Measurements from ENCODE around the gene ACP4.

The ACP4 gene

GRCh38 chr19:50820549-50821247, 30.5 kb downstream of the ACP4 start:
- TF ChIP-seq NFIC (IDR thresholded peaks at IDR 0.05) (no peak), TCF12 (IDR thresholded peaks at IDR 0.05; ENCODE audit: low read depth) (no peak), TEAD4 (IDR thresholded peaks at IDR 0.05) (no peak)

GRCh38 chr19:50821248-50821612, 31.0 kb downstream of the ACP4 start:
- TF ChIP-seq CEBPB (IDR thresholded peaks at IDR 0.05), result no peak
- no peak for TF ChIP-seq MAX (IDR thresholded peaks at IDR 0.05)
- no peak for TF ChIP-seq ZBTB7A (IDR thresholded peaks at IDR 0.05; ENCODE audit: low read depth)
- no peak for TF ChIP-seq EGR1 (IDR thresholded peaks at IDR 0.05)
- TF ChIP-seq TCF12 (IDR thresholded peaks at IDR 0.05; ENCODE audit: low read depth), result no peak
- no peak for TF ChIP-seq USF1 (IDR thresholded peaks at IDR 0.05)
- TF ChIP-seq EP300 (IDR thresholded peaks at IDR 0.05; ENCODE audit: borderline replicate concordance), result no peak
- TF ChIP-seq FOXM1 (IDR thresholded peaks at IDR 0.05; ENCODE audit: borderline replicate concordance, low read depth), result no peak
- no peak for TF ChIP-seq TEAD4 (IDR thresholded peaks at IDR 0.05)
- TF ChIP-seq REST (IDR thresholded peaks at IDR 0.05; ENCODE audit: low read depth), result no peak
- no peak for TF ChIP-seq RAD21 (IDR thresholded peaks at IDR 0.05; ENCODE audit: low read depth)
- no peak for TF ChIP-seq YY1 (IDR thresholded peaks at IDR 0.05; ENCODE audit: low read depth)
- no peak for TF ChIP-seq CREB1 (IDR thresholded peaks at IDR 0.05; ENCODE audit: low read depth)

DNA sequence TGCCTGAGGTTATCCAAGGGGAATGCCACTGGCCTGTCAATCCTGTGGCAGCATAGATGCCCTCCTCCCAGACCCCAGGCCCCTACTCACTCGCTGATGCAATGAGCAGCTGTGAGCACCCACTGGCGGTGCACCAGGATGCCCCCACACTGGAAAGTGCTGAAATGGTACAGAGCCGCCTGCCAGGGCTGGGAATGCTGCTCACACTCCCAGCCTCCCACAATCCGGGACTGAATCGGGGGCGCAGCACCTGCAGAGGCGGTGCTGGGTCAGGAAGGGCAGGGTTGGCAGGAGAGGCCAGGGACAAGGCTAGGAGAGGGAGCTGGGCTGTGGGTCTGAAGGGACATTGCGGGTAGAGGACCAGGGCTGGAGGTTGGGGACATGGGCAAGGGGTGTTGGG, 31.4 kb downstream of the ACP4 start:
- no peak for TF ChIP-seq TAF1 (IDR thresholded peaks at IDR 0.05; ENCODE audit: low read depth)

DNA sequence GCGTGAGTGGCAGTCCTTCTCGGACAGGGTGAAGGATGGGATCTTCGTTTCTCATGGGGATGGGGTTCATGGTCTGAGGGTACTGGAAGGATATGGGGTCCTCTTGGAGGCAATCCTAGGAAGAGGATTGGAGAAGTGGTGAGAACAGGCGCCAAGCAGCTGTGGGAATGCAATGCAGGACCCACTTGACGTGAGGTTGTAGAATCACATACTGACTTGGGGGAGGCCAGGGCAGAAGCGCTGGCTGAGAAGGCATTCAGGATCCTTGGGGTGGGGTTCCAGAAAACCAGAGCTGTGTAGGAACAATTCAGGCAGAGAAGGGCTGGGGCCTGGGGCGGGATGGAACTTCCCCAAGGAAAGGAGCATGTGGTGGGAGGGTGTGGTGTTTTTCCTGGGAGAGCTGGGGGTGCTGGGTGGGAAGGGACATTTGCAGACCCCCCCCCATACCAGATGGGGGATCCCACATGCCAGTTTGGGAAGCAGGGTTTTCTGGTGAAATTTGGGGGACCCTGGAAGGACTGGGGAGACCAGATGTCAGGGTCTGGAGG, 32.5 kb downstream of the ACP4 start:
- TF ChIP-seq RAD21 (IDR thresholded peaks at IDR 0.05; ENCODE audit: low read depth) (no peak), USF1 (IDR thresholded peaks at IDR 0.05) (no peak), EP300 (IDR thresholded peaks at IDR 0.05; ENCODE audit: borderline replicate concordance) (no peak), CEBPB (IDR thresholded peaks at IDR 0.05) (no peak), FOXM1 (IDR thresholded peaks at IDR 0.05; ENCODE audit: borderline replicate concordance, low read depth) (no peak), TEAD4 (IDR thresholded peaks at IDR 0.05) (no peak), NFIC (IDR thresholded peaks at IDR 0.05) (no peak), EGR1 (IDR thresholded peaks at IDR 0.05) (no peak), TAF1 (IDR thresholded peaks at IDR 0.05; ENCODE audit: low read depth) (no peak), REST (IDR thresholded peaks at IDR 0.05; ENCODE audit: low read depth) (no peak), CREB1 (IDR thresholded peaks at IDR 0.05; ENCODE audit: low read depth) (no peak), ZBTB7A (IDR thresholded peaks at IDR 0.05; ENCODE audit: low read depth) (no peak), YY1 (IDR thresholded peaks at IDR 0.05; ENCODE audit: low read depth) (no peak)

- TF ChIP-seq YY1 (IDR thresholded peaks at IDR 0.05; ENCODE audit: low read depth), result no peak
- no peak for TF ChIP-seq ZBTB7A (IDR thresholded peaks at IDR 0.05; ENCODE audit: low read depth)
Measured at GRCh38 chr19:50823389-50824042, 33.3 kb downstream of the ACP4 start, which contains the start of gene KLK1. TSS of gene KLK1 (minus strand) at chr19:50823787. CDS start at chr19:50823748, 39 bp downstream.

GRCh38 chr19:50826492-50827240, 36.5 kb downstream of the ACP4 start:
- no peak for TF ChIP-seq FOXM1 (IDR thresholded peaks at IDR 0.05; ENCODE audit: borderline replicate concordance, low read depth)
- no peak for TF ChIP-seq RAD21 (IDR thresholded peaks at IDR 0.05; ENCODE audit: low read depth)
- no peak for TF ChIP-seq EP300 (IDR thresholded peaks at IDR 0.05; ENCODE audit: borderline replicate concordance)
- TF ChIP-seq TCF12 (IDR thresholded peaks at IDR 0.05; ENCODE audit: low read depth), result no peak
- no peak for TF ChIP-seq REST (IDR thresholded peaks at IDR 0.05; ENCODE audit: low read depth)
- TF ChIP-seq USF1 (IDR thresholded peaks at IDR 0.05), result no peak
- TF ChIP-seq MAX (IDR thresholded peaks at IDR 0.05), result no peak
- no peak for TF ChIP-seq CEBPB (IDR thresholded peaks at IDR 0.05)
- TF ChIP-seq CREB1 (IDR thresholded peaks at IDR 0.05; ENCODE audit: low read depth), result no peak
- no peak for TF ChIP-seq YY1 (IDR thresholded peaks at IDR 0.05; ENCODE audit: low read depth)
- no peak for TF ChIP-seq TEAD4 (IDR thresholded peaks at IDR 0.05)
- TF ChIP-seq ZBTB7A (IDR thresholded peaks at IDR 0.05; ENCODE audit: low read depth), result no peak
- no peak for TF ChIP-seq TAF1 (IDR thresholded peaks at IDR 0.05; ENCODE audit: low read depth)
- no peak for TF ChIP-seq NFIC (IDR thresholded peaks at IDR 0.05)
- TF ChIP-seq EGR1 (IDR thresholded peaks at IDR 0.05), result no peak
